Neural cell (in vitro differentiated cells): Measurements from ENCODE around the gene TMCC1.

ENCODE experiments used
- CTCF ChIP-seq: fragments of 450-650 bp; IDR thresholded peaks from 2 replicates; pipeline ENCODE4 v1.5.1; 2014; ENCODE audit warnings: antibody characterized with exemption, mild to moderate bottlenecking, moderate library complexity; ENCODE audit not compliant: poor library complexity, severe bottlenecking
- EP300 ChIP-seq: fragments of 450-650 bp; conservative IDR thresholded peaks from 2 replicates; pipeline ENCODE4 v1.6.1; 2014; ENCODE audit warnings: antibody characterized with exemption, mild to moderate bottlenecking, moderate library complexity; ENCODE audit not compliant: poor library complexity, severe bottlenecking
- EZH2 ChIP-seq: fragments of 200-600, 300-800 bp; shearing (Covaris generic), sonication (generic); IDR thresholded peaks from 2 replicates; pipeline ENCODE4 v1.6.1; 2014; ENCODE audit warnings: antibody characterized with exemption, low read length, borderline replicate concordance, mild to moderate bottlenecking; ENCODE audit not compliant: insufficient read depth, poor library complexity, severe bottlenecking
- MXI1 ChIP-seq: fragments of 450-650 bp; conservative IDR thresholded peaks from 2 replicates; pipeline ENCODE4 v1.6.1; 2014; ENCODE audit warnings: antibody characterized with exemption, mild to moderate bottlenecking; ENCODE audit not compliant: poor library complexity, severe bottlenecking
- POLR2AphosphoS5 ChIP-seq: IDR thresholded peaks from 2 replicates; pipeline ENCODE4 v1.6.1; 2012
- SMC3 ChIP-seq: fragments of 450-650 bp; conservative IDR thresholded peaks from 2 replicates; pipeline ENCODE4 v1.6.1; 2014; ENCODE audit warnings: antibody characterized with exemption, mild to moderate bottlenecking, moderate library complexity; ENCODE audit not compliant: poor library complexity
- TAF1 ChIP-seq: IDR thresholded peaks from 2 replicates; pipeline ENCODE4 v1.6.1; 2012; ENCODE audit warnings: low read depth

- TF ChIP-seq CTCF (no peak), SMC3 (no peak), MXI1 (no peak), EZH2 (no peak), EP300 (no peak), POLR2AphosphoS5 (no peak), TAF1 (no peak)
Measured at GRCh38 chr3:129777806-129778205, 115.7 kb downstream of the TMCC1 start.
